ENCODE data around the gene GARIN5B. TPM values are rescaled to one million over a fixed set of nuclear protein-coding genes. Genes with fewer than 3 reads are reported as not detected.
"Not testable (repeated sequence)": the region's sequence is repeated elsewhere in the genome, so short reads cannot be mapped to it uniquely, and the experiment has no call there.

Gene GARIN5B
- total RNA-seq (2021) (0.11 TPM in 1 of 2 replicates, not detected in the other), Bru-seq, nascent RNA (percentile 8 among the genes with signal in this experiment), BruChase-seq, experiment 1, labeled RNA remaining after a 2-hour chase (percentile 20 among the genes with signal in this experiment), BruChase-seq, experiment 2, labeled RNA remaining after a 6-hour chase (percentile 19 among the genes with signal in this experiment)
- long read RNA-seq = 0 reads

DNA sequence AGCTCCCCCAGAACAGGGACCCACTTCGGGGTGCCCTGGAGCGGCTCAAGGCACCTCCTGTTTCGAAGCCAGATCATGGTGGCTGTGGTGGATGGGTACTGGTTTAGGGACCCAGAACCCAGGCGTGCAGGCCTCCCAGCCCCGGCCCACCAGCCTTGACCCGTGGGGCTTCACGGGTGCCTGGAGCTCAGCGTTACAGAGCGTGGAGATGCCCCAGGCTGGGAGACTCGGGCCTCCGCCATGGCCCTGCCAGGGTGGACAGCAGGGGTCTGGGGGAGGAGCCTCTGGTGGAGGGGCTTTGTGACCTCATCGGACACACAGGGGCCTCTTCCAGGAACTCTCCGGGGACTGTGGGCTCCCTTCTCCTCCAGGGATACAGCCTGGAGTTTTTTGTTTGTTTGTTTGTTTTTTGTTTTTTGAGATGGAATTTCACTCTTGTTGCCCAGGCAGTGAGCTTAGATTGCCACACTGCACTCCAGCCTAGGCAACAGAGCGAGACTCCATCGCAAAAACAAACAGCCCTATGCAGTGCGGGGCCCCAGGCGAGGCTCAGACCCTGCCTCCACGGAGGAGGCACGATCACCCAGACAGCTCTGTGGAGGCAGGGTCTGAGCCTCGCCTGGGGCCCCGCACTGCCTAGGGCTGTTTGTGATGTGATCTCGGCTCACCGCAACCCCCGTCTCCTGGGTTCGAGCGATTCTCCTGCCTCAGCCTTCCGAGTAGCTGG is at the start of gene GARIN5B:
TSS of gene GARIN5B (minus strand) at position 271 of the 727 bp plus-strand sequence. CDS start at position 77, 194 bp downstream.
- Histone ChIP-seq H3K27me3 (ENCODE audit: insufficient read depth, low read depth) (no peaks in the 10 kb centered on the region), H3F3A (ENCODE audit: insufficient read depth, low read depth) (peaks cover 15% of the 10 kb centered on the region; the same call in 1 of the 2 replicates), H3K9me2 (ENCODE audit: insufficient read depth) (no peaks in the 10 kb centered on the region), H3K9me3 (ENCODE audit: insufficient read depth, low read depth) (no peaks in the 10 kb centered on the region), H3K4me3 (no peak within 1 kb of the TSS), H3K36me3 (ENCODE audit: low read depth) (no peaks in the 10 kb centered on the region), H3K79me2 (ENCODE audit: low read depth) (no peaks in the 10 kb centered on the region), H4K20me1 (ENCODE audit: insufficient read depth) (no peaks in the 10 kb centered on the region), H2AFZ (no peak within 1 kb of the TSS), H3K27ac (no peak within 1 kb of the TSS), H3K4me2 (no peak within 1 kb of the TSS), H3K4me1 (replicated peaks; ENCODE audit: insufficient read depth) (no peaks in the 10 kb centered on the region)
- BruUV-seq (replicated peaks) = no TSS peak
- ChIA-PET CTCF (interaction anchor here (0.6 kb wide), 1 partner anchor 9 kb away, joined by 3 read pairs; no protein-coding TSS in a partner anchor), POLR2A (ENCODE audit: unreplicated experiment) (interaction anchor here (0.6 to 0.7 kb wide), 2 partner anchors 13 to 33 kb away, joined by 5 to 10 read pairs; no protein-coding TSS in a partner anchor)
- DNase-seq = no peak
- intact Hi-C loops (cut with micrococcal nuclease; ENCODE audit: unreplicated experiment) = no loop called here
- no peak for TF ChIP-seq EZH2 (IDR thresholded peaks at IDR 0.05; ENCODE audit: low read depth)
- TF ChIP-seq CTCF (conservative IDR thresholded peaks at IDR 0.05) = no peak

DNA sequence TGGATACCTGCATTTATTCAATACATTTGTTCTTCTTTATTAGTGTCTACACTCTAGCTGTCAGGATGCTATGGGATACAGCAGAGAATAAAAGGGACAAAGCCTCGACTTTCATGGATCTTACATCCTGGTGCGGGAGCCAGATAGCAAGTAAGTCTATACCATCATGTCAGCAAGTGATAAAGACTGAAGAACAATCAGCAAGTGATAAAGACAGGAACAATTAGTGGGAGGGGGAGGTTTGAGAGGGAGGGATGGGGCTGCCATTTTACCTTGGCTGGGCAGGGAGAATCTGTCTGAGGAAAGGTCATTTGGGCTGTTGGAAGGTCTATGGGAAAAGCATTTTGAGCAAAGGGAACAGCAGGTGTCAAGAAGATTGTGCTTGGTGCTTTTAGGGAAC is 47.1 kb upstream of the GARIN5B start:
- intact Hi-C loops (cut with micrococcal nuclease; ENCODE audit: unreplicated experiment) = no loop called here
- peaks cover 19% of the 10 kb centered on the region for H3F3A ChIP-seq (ENCODE audit: insufficient read depth, low read depth)
- H4K20me1 ChIP-seq (ENCODE audit: insufficient read depth) = peaks cover 17% of the 10 kb centered on the region
- no peaks in the 10 kb centered on the region for H3K9me3 ChIP-seq (ENCODE audit: insufficient read depth, low read depth)
- H3K36me3 ChIP-seq (ENCODE audit: low read depth) = peaks cover 10% of the 10 kb centered on the region
- ChIA-PET POLR2A (ENCODE audit: unreplicated experiment) (interaction anchor here (0.5 kb wide), 1 partner anchor 352 kb away, joined by 4 read pairs; no protein-coding TSS in a partner anchor), CTCF (no interaction called here)
- H3K4me1 ChIP-seq (replicated peaks; ENCODE audit: insufficient read depth) = peaks cover 21% of the 10 kb centered on the region
- no peak overlapping the region for H3K4me3 ChIP-seq
- no peak overlapping the region for H3K27ac ChIP-seq
- peak in 1 of 2 experiments; percentile 1 for DNase-seq
- no TSS peak for BruUV-seq (replicated peaks)
- H3K4me2 ChIP-seq = no peak overlapping the region
- no peak for TF ChIP-seq CTCF (conservative IDR thresholded peaks at IDR 0.05)
- TF ChIP-seq EZH2 (IDR thresholded peaks at IDR 0.05; ENCODE audit: low read depth) = no peak
- no peaks in the 10 kb centered on the region for H3K9me2 ChIP-seq (ENCODE audit: insufficient read depth)
- peaks cover 23% of the 10 kb centered on the region for H3K79me2 ChIP-seq (ENCODE audit: low read depth)
- no peak overlapping the region for H2AFZ ChIP-seq
- no peaks in the 10 kb centered on the region for H3K27me3 ChIP-seq (ENCODE audit: insufficient read depth, low read depth)

- H3K9me2 ChIP-seq (ENCODE audit: insufficient read depth); H3K27me3 ChIP-seq (ENCODE audit: insufficient read depth, low read depth); H3K9me3 ChIP-seq (ENCODE audit: insufficient read depth, low read depth); H3K4me3 ChIP-seq; CTCF ChIA-PET; POLR2A ChIA-PET (ENCODE audit: unreplicated experiment); BruUV-seq (replicated peaks); H2AFZ ChIP-seq; H3K27ac ChIP-seq; H3K4me2 ChIP-seq: not testable (repeated sequence)
- Histone ChIP-seq H3F3A (ENCODE audit: insufficient read depth, low read depth) (peaks cover 29% of the 10 kb centered on the region), H3K4me1 (replicated peaks; ENCODE audit: insufficient read depth) (peaks cover 21% of the 10 kb centered on the region), H4K20me1 (ENCODE audit: insufficient read depth) (peaks cover 27% of the 10 kb centered on the region), H3K79me2 (ENCODE audit: low read depth) (peaks cover 33% of the 10 kb centered on the region), H3K36me3 (ENCODE audit: low read depth) (peaks cover 16% of the 10 kb centered on the region)
- peak in 1 of 2 experiments; percentile 9 for DNase-seq
- intact Hi-C loops (cut with micrococcal nuclease; ENCODE audit: unreplicated experiment) = loop anchor here (5.0 kb wide), 1 partner anchor 242 kb away; the partner anchor contains the start of gene DNAAF3
These were observed 46.1 kb upstream of the GARIN5B start for GRCh38 chr19:55409179-55409578.
